Stimulated activated CD8-positive, alpha-beta memory T cell treated with anti-CD3 and anti-CD28 coated beads, Interleukin-15, amount 100 ng/mL, for 48 hours (primary cell): Measurements from ENCODE around the gene PPP2R2C.

Source experiments
- DNase-seq, 2 donors: peaks; one replicate each; pipeline ENCODE4 v3.0.0-alpha.2; 2020; ENCODE audit warnings: low read depth in 2 of 2

Gene PPP2R2C

DNA sequence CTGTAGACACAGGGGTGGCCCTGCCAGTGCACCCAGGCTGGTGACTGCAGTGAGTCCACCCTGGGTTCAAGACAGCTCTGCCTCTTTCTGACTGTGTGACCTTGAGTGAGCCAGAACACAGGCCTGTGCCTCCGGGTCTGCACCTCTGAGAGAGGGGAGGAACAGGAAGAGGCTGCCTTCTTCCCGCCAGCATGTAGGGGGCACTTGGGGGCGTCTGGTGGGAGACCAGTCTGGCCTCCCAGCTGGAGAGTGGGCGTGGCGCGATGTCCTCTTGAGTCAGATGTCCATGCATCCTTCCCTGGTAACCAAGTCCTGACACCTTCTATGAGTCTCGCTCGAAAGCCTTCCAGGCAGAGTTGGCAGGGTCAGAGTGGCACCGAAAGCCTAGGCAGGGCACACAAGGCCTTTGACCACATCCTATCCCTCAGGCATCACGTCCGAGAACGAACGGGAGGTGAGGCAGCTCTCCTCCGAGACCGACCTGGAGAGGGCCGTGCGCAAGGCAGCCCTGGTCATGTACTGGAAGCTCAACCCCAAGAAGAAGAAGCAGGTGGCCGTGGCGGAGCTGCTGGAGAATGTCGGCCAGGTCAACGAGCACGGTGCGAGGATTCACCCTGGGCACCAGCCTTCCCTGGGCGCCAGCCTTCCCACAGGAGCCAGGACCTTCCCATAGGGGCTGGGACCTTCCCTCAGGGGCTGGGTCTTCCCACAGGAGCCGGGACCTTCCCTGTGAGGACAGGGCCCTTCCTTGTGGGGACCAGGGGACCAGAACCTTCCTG, 181.5 kb downstream of the PPP2R2C start:
- no peak for DNase-seq

DNA sequence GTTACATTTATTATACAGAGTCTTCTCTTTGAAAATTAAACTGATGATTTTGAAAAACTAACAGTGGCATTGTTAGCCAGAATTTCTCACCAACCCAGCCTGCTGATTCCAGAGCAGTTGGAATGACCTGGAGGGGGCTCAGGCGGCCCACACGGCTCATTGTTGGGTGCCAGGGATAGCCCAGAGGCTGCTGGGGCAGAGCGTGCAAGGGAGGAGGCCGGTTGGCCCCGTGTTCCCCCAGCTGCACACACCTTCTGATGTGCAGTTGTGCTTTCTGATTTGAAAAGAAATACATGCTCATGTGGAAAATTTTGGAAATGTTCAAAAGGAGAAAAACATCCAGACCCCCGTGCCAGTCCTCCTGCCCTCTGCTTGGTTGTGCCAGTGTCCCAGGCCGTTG, 182.2 kb downstream of the PPP2R2C start:
- no peak for DNase-seq

DNA sequence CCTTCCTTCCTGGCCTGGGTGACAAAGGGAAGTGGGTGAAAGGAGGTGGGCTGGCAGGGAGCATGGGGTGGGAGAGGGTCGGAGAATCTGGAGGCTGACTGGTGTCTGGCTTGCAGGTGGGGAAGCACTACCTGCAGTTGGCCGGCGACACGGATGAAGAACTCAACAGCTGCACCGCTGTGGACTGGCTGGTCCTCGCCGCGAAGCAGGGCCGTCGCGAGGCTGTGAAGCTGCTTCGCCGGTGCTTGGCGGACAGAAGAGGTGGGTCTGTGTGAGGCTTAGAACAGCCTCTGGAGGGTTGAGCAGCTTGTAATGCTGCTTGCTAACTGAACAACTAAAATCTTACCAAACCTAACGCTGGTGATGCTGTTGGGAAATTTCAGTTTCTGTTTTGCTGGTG, 183.5 kb downstream of the PPP2R2C start:
- no peak for DNase-seq

DNA sequence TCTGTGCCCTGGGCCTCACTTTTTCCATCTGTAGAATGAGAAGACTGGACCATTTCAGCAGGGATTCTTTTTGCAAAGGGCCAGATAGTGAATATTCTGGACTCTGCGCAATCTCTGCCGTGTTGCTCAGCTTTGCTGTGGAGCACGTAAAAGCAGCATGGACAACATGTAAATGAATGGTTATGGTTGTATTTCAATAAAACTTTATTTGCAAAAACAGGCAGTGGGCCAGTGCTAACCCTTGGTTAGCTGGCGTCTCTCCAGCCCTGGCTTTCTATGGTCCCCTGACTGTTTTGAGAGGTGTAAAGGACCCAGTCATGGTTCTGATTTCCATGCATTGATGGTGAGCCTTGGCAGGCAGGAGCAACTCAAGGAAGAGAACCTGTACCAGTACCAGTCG, 184.1 kb downstream of the PPP2R2C start:
- DNase-seq, result no peak

- no peak for DNase-seq
Observed at GRCh38 chr4:6287017-6287788, 185.2 kb downstream of the PPP2R2C start.

DNA sequence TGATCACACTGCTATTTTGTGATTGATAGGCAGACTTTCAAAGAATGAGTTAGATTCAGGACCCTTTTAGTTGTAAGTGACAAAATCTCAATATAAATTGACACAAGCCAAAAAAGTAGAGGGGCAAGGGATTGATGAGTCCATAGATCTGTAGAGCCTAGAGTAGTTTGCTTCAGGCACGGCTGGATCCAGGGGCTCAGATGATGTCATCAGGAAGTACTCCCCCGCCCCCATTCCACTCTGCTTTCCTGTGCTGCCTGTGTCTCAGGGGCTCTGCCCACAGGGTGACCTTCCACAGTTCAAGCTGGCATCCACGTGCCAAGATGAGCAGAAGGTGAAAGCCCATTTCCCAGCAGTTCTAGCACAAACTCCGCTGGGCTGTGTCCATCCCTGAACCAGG, 189.1 kb downstream of the PPP2R2C start:
- DNase-seq, result no peak

GRCh38 chr4:6282314-6282771, 190.1 kb downstream of the PPP2R2C start:
- no peak for DNase-seq

DNA sequence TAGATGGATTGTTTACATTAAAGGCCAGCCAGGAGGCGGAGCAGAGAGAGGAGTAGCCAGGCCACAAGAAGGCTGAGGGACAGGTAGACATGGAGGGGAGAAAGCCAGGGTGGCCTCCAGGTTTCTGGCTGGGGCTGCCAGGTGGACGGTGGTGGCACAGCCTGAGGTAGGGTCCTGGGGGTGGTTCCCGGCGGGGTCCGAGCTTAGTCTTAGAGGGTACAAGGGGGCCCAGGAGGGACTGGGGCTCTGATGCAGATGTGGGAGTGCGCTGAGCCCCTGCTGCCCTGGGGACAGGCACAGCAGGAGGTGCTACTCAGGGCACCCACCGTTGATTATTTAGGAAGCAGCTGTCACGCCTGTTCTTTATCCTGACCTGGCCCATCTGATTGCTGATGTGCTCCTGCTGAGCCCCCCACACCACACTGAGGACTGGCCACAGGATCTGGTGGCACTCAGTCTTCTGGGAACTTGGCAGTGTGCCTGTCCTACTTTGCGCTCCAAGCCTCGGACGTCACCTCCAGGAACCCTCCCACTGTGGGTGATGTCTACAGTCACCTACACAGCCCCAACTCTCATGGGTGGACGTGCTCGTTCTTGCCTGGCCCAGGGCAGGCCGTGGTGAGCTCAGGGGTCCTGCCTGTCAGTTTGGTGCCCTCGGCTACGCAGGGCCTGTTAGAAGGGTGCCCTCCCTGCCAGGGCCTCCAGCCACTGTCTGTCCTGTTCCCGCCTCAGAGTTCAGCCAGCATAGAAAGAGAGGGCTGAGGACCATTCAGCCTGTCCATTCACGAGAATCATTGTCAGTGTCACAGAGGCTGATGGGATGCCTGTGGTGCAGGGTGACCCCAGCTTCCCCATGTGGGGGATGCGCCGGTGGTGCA, 190.7 kb downstream of the PPP2R2C start:
- no peak for DNase-seq

GRCh38 chr4:6280365-6280996, 191.9 kb downstream of the PPP2R2C start:
- no peak for DNase-seq

- DNase-seq, result no peak
Observed at GRCh38 chr4:6279582-6280289, 192.7 kb downstream of the PPP2R2C start.

- DNase-seq, result no peak
Observed at GRCh38 chr4:6278801-6279197, 193.6 kb downstream of the PPP2R2C start.

DNA sequence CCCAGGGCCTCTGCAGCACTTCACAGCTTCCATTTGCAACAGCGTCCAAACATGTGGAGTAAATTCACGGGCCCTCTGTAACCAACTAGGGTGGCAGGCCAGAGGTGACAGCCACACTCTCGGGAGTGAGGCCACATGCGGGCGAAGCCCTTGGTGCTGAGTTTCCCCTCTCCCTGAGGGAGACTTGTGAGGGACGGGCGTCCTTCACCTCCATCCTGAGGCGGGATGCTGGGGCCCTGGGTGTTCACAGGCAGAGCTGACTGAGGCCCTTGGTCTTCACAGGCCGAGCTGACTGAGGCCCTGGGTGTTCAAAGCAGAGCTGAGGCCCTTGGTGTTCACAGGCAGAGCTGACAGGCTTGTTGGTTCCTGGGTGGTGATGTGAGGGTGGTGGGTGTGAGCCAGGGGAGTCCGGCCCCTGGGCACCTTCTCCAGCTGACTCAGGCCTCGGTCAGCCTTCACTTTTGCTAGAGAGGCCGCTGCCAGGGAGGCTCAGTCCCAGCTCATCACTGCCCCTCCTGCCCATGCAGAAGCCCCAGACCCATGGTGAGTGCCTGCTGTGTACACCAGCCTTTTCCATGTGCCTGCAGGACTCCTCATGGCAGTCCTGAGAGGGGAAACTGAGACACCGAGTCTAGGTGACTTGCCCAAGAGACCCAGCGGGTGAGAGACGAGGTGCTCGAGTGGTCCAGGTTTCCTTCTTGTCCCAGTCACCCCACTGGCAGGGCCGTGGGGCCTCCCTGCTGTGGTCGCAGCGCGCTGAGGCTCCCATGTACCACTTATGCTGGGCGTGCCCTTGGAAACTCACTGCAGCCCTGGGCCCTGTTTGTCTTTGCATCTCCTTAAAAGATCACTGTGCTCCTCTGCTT, 194.2 kb downstream of the PPP2R2C start:
- DNase-seq, result no peak

GRCh38 chr4:6277139-6277802, 195.1 kb downstream of the PPP2R2C start:
- no peak for DNase-seq

GRCh38 chr4:6275898-6276806, 196.3 kb downstream of the PPP2R2C start:
- DNase-seq, result no peak

DNA sequence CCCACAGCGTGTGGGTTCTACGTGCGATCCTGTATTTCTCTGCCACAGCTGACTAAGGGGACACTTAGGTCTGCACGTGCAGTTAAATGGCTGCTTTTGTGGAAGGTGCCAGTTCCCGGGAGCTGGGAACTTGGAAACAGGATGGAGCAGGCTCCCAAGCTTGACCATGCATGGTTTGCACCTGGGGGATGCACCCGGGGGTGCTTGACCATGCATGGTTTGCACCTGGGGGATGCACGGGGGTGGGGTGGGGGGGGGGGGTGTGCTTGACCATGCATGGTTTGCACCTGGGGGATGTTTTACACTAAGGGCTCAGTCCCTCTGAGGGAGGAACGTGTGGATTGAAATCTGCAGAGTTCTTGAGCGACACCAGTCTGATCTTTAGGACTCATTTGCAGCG, 197.1 kb downstream of the PPP2R2C start:
- DNase-seq, result no peak

GRCh38 chr4:6273661-6273990, 198.8 kb downstream of the PPP2R2C start:
- DNase-seq, result no peak

DNA sequence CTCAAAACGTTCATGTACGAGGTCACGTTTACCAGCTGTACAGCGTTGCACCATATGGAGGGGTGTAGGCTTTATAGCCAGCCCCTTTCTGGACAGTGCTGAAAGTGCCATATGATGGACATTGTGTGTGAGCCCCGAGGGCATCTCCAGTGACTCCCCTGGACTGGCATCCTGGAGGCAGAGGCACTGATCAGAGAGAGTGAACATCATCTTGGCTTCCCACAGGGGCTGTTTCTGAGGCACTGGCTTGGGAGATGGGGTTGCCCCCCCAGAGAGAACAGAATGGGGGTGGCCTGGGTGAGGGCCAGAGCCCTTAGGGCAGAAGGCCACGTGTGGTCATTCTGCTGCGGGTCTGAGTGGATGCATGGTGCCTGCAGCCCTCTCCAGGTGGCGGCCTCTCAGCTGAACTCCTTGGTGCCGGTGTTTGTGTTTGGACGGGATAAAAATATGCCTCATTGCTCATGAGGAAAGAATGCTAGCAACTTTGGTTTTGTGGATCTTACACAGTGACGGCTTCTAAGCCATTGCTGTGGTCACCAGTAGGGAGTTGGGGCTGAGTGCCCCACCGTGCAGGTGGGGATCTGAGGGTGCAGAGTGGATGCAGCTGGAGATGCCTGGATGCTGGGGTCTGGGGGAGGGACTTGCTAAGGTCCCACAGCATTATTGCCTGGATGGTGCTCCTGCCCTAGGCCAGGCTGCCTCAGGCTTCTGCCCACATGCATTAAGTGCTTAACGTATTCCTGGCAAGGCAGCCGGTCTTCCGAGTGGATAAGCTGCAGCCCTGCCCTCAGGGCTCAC, 199.4 kb downstream of the PPP2R2C start:
- no peak for DNase-seq
